ENCODE measurements around the gene TBCA. TPM values are rescaled to one million over a fixed set of nuclear protein-coding genes. Genes with fewer than 3 reads are reported as not detected.

TBCA gene
- total and polyA plus RNA-seq, 9 of the 15 experiments (the other 6 are each of a cell fraction or from before 2014, with no cell fraction given), result 164 to 661 (median 334) TPM

GRCh38 chr5:77669677-77670076 lies 106.5 kb downstream of the TBCA start (continued):
- no peak for TF ChIP-seq RCOR1 (IDR thresholded peaks at IDR 0.05; ENCODE audit: borderline replicate concordance in 1 of 2, low read depth in 2 of 2, low read length in 2 of 2)
- no peak for TF ChIP-seq NFXL1 (CRISPR knock-in tag; IDR thresholded peaks at IDR 0.05)
- no peak for TF ChIP-seq XRCC3 (IDR thresholded peaks at IDR 0.05)
- TF ChIP-seq NFIX (CRISPR knock-in tag; IDR thresholded peaks at IDR 0.05; ENCODE audit: low read depth), result peak; percentile 60
- no peak for TF ChIP-seq MGA (IDR thresholded peaks at IDR 0.05)
- no peak for TF ChIP-seq TFE3 (CRISPR knock-in tag; IDR thresholded peaks at IDR 0.05)
